ENCODE measurements around the gene RAP1A. TPM values are rescaled to one million over a fixed set of nuclear protein-coding genes. Genes with fewer than 3 reads are reported as not detected.
"Not testable (repeated sequence)": the region's sequence is repeated elsewhere in the genome, so short reads cannot be mapped to it uniquely, and the experiment has no call there.

RAP1A gene
- total and polyA plus RNA-seq, 12 donors: 64.2 to 120 (median 99.7) TPM

GRCh38 chr1:111671852-111672251 is 52.3 kb downstream of the RAP1A start:
- TF ChIP-seq CTCF (IDR thresholded peaks at IDR 0.05): no peak
- Histone ChIP-seq H3K36me3 (peaks cover 0 to 27% (median 0%) of the 10 kb centered on the region in 9 donors), H3K4me3 (no peak overlapping the region), H3K27ac (no peak overlapping the region), H3K27me3 (no peaks in the 10 kb centered on the region), H3K4me1 (peaks cover 0 to 61% (median 31%) of the 10 kb centered on the region in 9 donors), H3K9me3 (no peaks in the 10 kb centered on the region)
- intact Hi-C loops (cut with DNase I): no loop called here
- no peak for DNase-seq
- no peak for ATAC-seq

DNA sequence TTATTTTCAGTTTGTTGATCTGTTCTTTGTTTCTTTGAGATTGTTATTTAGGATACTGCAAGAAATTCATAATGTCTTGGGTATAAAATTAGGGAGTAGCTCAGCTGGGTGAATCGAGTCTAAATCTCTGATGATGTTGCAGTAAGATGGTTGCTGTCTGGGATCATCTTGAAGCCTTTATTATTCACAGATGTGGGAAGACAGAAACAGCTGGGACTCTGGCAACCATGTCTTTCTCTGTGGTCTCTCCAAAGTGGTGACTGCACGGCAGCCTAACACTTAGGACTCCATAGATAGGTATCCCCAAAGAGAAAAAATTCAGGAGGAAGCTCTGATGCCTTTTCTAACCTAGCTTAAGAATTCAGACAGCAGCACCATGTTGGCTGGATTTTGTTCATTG is 52.7 kb downstream of the RAP1A start:
- peak in 1 of 8 donors; percentile 64 for ATAC-seq
- H3K4me3 ChIP-seq: no peak overlapping the region
- H3K4me1 ChIP-seq: peaks cover 0 to 57% (median 26%) of the 10 kb centered on the region in 9 donors
- intact Hi-C loops (cut with DNase I): no loop called here
- H3K27me3 ChIP-seq: no peaks in the 10 kb centered on the region
- WGBS, 2 donors: 64 to 70% methylated on average over 2 of the region's 2 CpGs
- TF ChIP-seq CTCF (IDR thresholded peaks at IDR 0.05): no peak
- no peaks in the 10 kb centered on the region for H3K9me3 ChIP-seq
- H3K36me3 ChIP-seq: peaks cover 0 to 31% (median 0%) of the 10 kb centered on the region in 9 donors
- H3K27ac ChIP-seq: no peak overlapping the region
- no peak for DNase-seq

- intact Hi-C loops (cut with DNase I): no loop called here
- H3K4me3 ChIP-seq: no peak overlapping the region
- 97 to 99% methylated on average over 6 of the region's 6 CpGs for WGBS, 2 donors
- H3K27me3 ChIP-seq: no peaks in the 10 kb centered on the region
- H3K4me1 ChIP-seq: peaks cover 0 to 20% (median 9%) of the 10 kb centered on the region in 9 donors
- TF ChIP-seq CTCF (IDR thresholded peaks at IDR 0.05): no peak
- H3K9me3 ChIP-seq: peaks cover 0 to 17% (median 0%) of the 10 kb centered on the region in 11 donors
- peaks cover 0 to 44% (median 5%) of the 10 kb centered on the region in 9 donors for H3K36me3 ChIP-seq
- no peak for ATAC-seq
- H3K27ac ChIP-seq: no peak overlapping the region
- no peak for DNase-seq
Observed at GRCh38 chr1:111677604-111678003, 58.0 kb downstream of the RAP1A start.

DNA sequence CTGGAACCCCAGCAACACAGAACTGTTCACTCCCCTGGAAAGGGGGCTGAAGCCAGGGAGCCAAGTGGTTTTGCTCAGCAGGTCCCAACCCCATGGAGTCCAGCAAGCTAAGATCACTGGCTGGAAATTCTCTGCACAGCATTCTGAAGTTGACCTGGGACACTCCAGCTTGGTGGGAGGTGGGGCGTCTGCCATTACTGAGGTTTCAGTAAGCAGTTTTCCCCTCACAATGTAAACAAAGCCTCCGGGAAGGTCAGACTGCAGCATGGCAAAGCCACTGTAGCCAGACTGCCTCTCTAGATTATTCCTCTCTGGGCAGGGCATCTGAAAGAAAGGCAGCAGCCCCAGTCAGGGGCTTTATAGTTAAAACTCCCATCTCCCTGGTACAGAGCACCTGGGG is 60.0 kb downstream of the RAP1A start:
- ATAC-seq (no peak), DNase-seq (no peak)
- no peak overlapping the region for H3K4me3 ChIP-seq
- H3K4me1 ChIP-seq: peaks cover 0 to 9% (median under 1%) of the 10 kb centered on the region in 9 donors
- H3K27ac ChIP-seq: no peak overlapping the region
- 98 to 100% methylated on average over 2 of the region's 2 CpGs for WGBS, 2 donors
- no peaks in the 10 kb centered on the region for H3K27me3 ChIP-seq
- H3K36me3 ChIP-seq: peaks cover 0 to 44% (median 5%) of the 10 kb centered on the region in 9 donors
- TF ChIP-seq CTCF (IDR thresholded peaks at IDR 0.05): no peak
- H3K9me3 ChIP-seq: peaks cover 0 to 37% (median 0%) of the 10 kb centered on the region in 11 donors
- intact Hi-C loops (cut with DNase I): no loop called here

DNA sequence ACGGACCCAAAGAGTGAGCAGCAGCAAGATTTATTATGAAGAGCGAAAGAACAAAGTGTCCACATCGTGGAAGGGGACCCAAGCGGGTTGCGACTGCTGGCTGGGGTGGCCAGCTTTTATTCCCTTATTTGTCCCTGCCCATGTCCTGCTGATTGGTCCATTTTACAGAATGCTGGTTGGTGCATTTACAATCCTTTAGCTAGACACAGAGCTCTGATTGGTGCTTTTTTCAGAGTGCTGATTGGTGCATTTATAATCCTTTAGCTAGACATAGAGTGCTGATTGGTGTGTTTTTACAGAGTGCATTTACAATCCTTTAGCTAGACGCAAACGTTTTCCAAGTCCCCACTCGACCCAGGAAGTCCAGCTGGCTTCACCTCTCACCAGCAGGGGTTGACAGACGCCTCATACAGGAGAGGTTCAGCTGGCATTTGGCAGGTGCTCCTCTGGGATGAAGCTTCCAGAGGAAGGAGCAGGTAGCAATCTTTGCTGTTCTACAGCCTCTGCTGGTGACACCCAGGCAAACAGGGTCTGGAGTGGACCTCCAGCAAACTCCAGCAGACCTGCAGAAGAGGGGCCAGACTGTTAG is 60.7 kb downstream of the RAP1A start:
- H3K4me3 ChIP-seq; intact Hi-C loops (cut with DNase I); H3K27me3 ChIP-seq; H3K27ac ChIP-seq; DNase-seq; H3K4me1 ChIP-seq: not testable (repeated sequence)
- ATAC-seq: peak in 1 of 8 donors; percentile 51
- 84 to 87% methylated on average over 9 of the region's 9 CpGs for WGBS, 2 donors
- Histone ChIP-seq H3K36me3 (peaks cover 0 to 44% (median 5%) of the 10 kb centered on the region in 9 donors), H3K9me3 (peaks cover 0 to 44% (median 4%) of the 10 kb centered on the region in 11 donors)

DNA sequence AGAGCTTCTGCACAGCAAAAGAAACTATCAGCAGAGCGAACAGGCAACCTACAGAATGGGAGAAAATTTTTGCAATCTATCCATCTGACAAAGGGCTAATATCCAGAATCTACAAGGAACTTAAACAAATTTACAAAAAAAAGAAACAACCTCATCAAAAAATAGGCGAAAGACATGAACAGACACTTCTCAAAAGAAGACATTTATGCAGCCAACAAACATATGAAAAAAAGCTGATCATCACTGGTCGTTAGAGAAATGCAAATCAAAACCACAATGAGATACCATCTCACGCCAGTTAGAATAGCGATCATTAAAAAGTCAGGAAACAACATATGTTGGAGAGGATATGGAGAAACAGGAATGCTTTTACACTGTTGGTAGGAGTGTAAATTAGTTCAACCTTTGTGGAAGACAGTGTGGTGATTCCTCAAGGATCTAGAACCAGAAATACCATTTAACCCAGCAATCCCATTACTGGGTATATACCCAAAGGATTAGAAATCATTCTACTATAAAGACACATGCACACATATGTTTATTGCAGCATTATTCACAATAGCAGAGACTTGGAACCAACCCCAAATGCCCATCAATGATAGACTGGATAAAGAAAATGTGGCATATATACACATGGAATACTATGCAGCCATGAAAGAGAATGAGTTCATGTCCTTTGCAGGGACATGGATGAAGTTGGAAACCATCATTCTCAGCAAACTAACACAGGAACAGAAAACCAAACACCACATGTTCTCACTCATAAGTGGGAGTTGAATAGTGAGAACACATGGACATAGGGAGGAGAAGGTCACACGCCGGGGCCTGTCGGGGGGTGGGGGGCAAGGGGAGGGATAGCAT is 65.9 kb downstream of the RAP1A start:
- 96% methylated on average over 8 of the region's 8 CpGs for WGBS, 2 donors
- not testable (repeated sequence) for ATAC-seq

More for the DNA sequence above, 65.9 kb downstream of the RAP1A start:
- H3K27me3 ChIP-seq; DNase-seq; H3K4me3 ChIP-seq; H3K36me3 ChIP-seq; H3K27ac ChIP-seq; intact Hi-C loops (cut with DNase I): not testable (repeated sequence)
- H3K4me1 ChIP-seq: peaks cover 0 to 18% (median 8%) of the 10 kb centered on the region in 9 donors
- H3K9me3 ChIP-seq: peaks cover 0 to 41% (median 5%) of the 10 kb centered on the region in 11 donors
